Activated CD4-positive, alpha-beta T cell treated with anti-CD3 and anti-CD28 coated beads, Interleukin-2, amount 50 U/mL, for 24 hours (primary cell): ENCODE results near the gene PIK3CB.
A peak's percentile ranks its signal among the peaks of the same experiment; 100 is the strongest.

ENCODE experiments used
- DNase-seq, 2 donors: peaks; one replicate each; pipeline ENCODE4 v3.0.0-alpha.2; 2020; ENCODE audit warnings: low read depth in 1 of 2, low spot score in 1 of 2

Gene PIK3CB

GRCh38 chr3:138834596-138835396 is at the start of gene PIK3CB:
PIK3CB (minus strand) TSS chr3:138834928; CDS start chr3:138759343, 75,585 bp downstream.
- peak; percentile 68 to 80 for DNase-seq

GRCh38 chr3:138881233-138881632 is 46.5 kb upstream of the PIK3CB start:
- no peak for DNase-seq

DNA sequence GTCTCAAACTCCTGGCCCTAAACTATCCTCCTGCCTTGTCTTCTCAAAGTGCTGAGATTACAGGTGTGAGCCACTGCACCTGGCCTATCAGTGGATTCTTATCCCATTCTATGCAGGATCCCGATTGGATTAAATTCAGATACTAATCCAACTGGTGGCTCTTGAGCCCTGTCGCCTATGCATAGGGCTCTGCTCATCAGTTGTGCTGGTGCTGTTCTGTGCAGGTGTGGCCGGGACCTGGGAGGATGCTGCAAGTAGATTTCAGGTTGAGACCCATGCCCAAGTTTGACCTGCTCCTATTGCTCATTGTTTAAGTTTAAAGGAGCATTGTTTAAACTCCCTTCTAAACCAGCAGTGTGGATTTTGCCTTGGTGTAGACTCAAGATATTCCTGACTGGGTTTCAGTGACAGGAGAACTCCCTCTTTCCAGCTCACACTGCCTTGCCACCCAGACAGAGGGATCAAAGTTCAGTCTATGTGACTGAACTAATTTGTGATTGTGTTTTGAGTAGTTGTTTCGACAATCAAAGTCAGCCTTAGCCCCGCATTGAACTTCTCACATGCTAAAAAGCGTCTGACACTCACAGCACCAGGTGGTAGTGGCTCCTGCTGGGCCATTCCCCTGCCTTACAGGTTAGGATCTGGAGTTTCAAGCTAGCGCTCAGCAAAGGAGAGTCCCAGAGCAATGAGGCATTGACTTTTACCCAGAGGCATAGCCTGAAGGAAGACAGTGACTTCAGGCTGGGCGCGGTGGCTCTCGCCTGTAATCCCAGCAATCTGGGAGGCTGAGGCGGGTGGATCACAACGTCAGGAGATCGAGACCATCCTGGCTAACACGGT is 45.0 kb upstream of the PIK3CB start:
- no peak for DNase-seq

DNA sequence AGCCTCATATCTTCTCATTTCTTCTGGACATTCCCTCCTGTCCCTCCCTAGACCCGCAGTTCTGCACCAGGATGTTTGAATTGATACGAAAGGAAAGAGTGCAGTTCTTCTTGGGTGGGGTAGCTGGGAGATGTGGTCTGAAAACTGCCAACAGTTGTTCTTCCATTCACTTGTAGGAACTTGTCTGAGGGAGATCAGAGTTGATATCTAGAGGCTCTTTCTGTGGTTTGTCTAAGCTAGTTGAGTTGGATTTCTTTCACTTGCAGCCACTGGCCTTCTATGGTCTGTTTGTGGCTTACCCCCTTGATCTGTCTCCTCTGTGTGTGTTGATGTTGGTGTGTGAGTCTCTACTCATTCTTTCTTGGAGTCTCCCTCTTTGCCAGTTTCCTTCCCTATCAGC is 42.5 kb upstream of the PIK3CB start:
- DNase-seq = no peak

- no peak for DNase-seq
Measured at GRCh38 chr3:138875754-138876664, 41.3 kb upstream of the PIK3CB start.

DNA sequence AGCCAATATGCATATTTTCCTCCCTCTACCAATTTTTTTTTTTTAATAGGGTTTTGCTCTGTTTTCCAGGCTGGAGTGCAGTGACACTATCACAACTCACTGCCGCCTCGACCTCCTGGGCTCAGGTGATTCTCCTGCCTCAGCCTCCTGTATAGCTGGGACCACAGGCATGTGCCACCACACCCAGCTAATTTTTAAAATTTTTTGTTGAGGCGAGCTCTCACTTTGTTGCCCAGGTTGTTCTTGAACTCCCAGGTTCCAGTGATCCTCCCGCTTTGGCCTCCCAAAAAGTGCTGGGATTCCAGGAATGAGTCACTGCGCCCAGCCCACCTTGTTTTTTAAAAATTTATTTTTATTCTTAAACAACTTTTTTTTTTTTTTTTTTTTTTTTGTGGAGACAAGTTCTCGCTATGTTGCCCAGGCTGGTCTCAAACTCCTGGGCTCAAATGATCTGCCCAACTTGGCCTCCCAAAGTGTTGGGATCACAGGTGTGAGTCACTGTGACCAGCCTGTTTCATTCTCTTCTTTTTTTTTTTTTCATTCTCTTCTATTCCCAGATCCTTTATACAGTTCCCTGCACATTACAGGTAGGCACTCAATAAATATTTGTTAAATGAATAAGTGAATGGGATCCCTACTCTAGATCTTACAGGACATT is 40.5 kb upstream of the PIK3CB start:
- no peak for DNase-seq

DNA sequence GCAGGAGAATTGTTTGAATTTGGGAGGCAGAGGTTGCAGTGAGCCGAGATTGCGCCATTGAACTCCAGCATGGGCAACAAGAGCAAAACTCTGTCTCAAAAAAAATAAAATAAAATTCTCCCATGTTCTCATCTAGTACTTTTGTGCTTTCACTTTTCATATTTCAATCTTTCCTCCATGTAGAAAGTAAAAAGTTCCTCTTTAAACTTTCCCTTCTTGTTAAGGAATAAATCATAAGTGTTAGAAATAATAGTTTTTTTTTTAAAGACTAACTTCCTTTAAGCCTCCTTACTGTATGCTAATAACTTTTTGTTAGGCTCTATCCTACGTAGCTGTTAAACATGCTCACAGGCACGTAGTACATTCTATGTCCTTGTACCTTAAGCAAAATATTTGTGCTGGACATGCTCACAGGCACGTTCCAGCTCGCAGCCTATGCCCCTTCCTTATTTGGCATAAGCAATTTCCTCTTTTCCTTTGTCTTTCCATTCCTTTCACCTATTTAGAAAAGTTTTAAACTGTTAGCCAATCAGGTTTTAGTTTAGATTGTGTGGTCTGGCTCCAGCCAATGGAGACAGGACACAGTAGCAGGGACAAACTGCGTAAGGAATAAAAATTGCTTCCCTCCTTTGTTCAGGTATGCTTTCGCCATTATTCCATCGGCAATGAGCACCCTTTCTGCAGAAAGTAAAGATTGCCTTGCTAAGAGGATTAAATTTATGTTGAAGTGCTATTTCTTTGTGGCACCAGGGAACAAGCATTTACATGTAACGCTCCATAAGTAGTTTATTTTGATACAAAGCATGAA is 38.9 kb upstream of the PIK3CB start:
- DNase-seq = no peak

DNA sequence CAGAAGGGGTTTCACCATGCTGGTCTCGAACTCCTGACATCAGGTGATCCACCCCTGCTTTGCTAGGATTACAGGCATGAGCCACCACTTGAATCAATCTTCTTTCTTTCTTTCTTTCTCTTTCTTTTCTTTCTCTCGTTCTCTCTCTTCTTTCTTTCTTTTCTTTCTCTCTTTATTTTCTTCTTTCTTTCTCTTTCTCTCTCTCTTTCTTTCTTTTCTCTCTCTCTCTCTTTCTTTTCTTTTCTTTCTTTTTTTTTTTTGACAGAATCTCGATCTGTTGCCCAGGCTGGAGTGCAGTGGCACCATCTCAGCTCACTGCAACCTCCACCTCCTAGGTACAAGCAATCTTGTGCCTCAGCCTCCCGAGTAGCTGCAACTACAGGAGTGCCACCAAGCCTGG is 37.9 kb upstream of the PIK3CB start:
- DNase-seq = no peak

- no peak for DNase-seq
Measured at GRCh38 chr3:138867996-138868395, 33.3 kb upstream of the PIK3CB start.

- no peak for DNase-seq
Measured at GRCh38 chr3:138863776-138864113, 29.0 kb upstream of the PIK3CB start.

- no peak for DNase-seq
Measured at GRCh38 chr3:138862924-138863775, 28.4 kb upstream of the PIK3CB start.

- no peak for DNase-seq
Measured at GRCh38 chr3:138862531-138862923, 27.8 kb upstream of the PIK3CB start.

GRCh38 chr3:138861798-138862197 is 27.1 kb upstream of the PIK3CB start:
- DNase-seq = no peak

DNA sequence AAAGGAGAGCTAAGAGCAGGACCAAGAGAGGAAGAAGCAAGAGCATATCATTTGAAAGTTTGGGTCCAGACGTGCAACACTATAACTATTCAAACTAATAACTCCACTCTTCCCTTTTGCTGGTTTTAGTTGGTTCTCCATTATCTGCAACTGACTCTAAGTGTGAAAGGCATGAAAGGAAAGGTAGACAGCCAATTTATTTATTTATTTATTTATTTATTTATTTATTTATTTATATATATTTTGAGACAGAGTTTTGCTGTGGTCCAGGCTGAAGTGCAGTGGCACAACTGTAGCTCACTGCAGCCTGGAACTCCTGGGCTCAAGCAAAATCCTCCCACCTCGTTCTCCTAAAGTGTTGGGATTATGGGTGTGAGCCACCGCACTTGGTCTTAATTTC is 22.1 kb upstream of the PIK3CB start:
- DNase-seq = no peak

GRCh38 chr3:138854940-138855339 is 20.2 kb upstream of the PIK3CB start:
- no peak for DNase-seq

DNA sequence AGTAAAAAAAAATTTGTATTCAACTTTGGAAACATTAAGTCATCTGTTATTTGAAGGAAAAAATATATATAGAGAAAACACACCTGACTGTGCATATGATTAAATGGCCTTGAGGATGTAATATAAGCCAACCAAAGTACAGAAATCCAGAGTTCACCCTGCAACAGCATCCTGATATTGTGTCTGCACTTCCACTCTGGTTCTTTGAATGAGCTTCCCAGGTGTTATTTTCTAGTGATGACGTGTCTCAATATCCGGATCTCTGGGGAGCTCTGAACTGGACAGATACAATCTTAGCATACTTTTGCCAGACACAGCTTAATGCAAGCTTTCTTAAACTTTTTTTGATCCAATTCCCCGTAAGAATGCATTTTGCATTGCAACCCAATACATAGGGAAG is 19.5 kb upstream of the PIK3CB start:
- no peak for DNase-seq

DNA sequence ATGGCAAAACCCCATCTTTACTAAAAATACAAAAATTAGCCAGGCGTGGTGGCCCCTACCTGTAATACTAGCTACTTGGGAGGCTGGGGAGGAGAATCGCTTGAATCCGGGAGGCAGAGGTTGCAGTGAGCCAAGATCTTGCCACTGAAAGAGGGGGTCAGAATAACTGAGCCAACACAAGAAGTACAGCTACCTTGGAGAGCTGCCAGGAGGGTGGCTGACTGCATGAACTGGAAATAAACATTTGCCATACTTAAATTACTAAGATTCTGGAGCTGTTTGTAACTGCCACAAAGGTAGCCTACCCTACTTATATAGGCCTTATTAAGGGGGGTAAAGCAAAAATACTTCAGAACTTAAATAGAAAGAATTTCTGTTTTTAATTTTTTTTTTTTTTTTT is 15.4 kb upstream of the PIK3CB start:
- no peak for DNase-seq

DNA sequence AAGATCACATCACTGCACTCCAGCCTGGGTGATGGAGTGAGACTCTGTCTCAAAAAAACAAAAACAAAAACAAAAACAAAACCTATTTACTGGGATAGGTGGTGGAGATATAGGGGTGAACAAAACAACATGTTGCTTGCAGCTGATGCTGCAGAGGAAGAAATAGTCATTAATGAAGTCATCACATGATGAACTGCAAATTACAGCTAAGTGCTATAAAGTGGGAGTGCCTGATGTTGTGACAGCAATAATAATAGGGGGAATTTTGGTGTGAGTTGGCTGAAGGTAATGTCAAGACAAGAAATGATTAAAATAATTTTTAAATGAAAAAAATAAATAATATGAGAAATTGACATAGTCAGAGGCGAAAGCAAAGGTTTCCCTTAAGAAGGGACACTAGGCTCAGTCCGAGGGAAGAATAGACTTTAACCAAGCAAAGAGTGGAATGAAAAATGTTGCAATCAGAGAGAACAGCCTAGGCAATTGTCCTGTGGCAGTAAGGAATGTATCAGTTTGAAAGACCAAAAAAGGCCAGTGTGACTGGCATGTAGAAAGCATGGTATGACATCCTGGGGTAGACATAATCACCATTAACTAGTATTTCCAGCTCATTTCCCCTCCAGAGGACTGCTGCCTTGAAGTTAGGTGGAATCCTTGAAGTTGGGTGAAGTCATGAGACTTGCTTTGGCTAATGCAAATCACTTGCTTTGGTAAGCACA is 14.7 kb upstream of the PIK3CB start:
- DNase-seq = no peak

DNA sequence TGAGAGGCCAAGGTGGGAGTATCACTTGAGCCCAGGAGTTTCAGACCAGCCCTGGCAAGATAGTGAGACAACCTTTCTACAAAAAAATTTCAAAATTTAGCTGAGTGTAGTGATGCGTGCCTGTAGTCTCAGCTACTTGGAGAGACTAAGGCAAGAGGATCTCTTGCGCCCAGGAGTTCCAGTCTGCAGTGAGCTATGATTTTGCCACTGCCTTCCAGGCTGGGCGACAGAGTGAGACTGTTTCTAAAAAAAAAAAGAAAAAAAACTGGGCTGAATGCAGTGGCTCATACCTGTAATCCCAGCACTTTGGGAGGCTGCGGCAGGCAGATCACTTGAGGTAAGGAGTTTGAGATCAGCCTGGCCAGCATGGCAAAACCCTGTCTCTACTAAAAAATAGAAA is 14.0 kb upstream of the PIK3CB start:
- no peak for DNase-seq
